ENCODE results near the gene GPR139. TPM values are rescaled to one million over a fixed set of nuclear protein-coding genes. Genes with fewer than 3 reads are reported as not detected.

GPR139 gene
- total RNA-seq, 4 donors from 2014 or later: not detected

GRCh38 chr16:20104563-20105183, 31.0 kb upstream of the GPR139 start:
- Histone ChIP-seq H3K4me3 (no peak overlapping the region), H3K36me3 (no peaks in the 10 kb centered on the region), H3K27me3 (peaks cover 0 to 4% (median 0%) of the 10 kb centered on the region in 4 donors), H3K27ac (no peak overlapping the region), H3K9me3 (no peaks in the 10 kb centered on the region), H3K4me1 (no peaks in the 10 kb centered on the region)
- 66 to 73% methylated on average over 4 of the region's 4 CpGs for WGBS, 2 donors
- DNase-seq: no peak
- TF ChIP-seq CTCF (IDR thresholded peaks at IDR 0.05) (no peak), POLR2A (IDR thresholded peaks at IDR 0.05) (no peak)
- intact Hi-C loops (cut with DNase I): no loop called here

GRCh38 chr16:20102521-20102920, 28.8 kb upstream of the GPR139 start:
- no peaks in the 10 kb centered on the region for H3K4me1 ChIP-seq
- no peaks in the 10 kb centered on the region for H3K36me3 ChIP-seq
- no peak overlapping the region for H3K4me3 ChIP-seq
- 55 to 77% methylated on average over 1 of the region's 1 CpG for WGBS, 2 donors
- H3K27me3 ChIP-seq: peaks cover 0 to 4% (median 0%) of the 10 kb centered on the region in 4 donors
- no peak for DNase-seq
- intact Hi-C loops (cut with DNase I): no loop called here
- no peak overlapping the region for H3K27ac ChIP-seq
- H3K9me3 ChIP-seq: no peaks in the 10 kb centered on the region
- no peak for TF ChIP-seq CTCF (IDR thresholded peaks at IDR 0.05)
- no peak for TF ChIP-seq POLR2A (IDR thresholded peaks at IDR 0.05)

GRCh38 chr16:20102021-20102420, 28.3 kb upstream of the GPR139 start:
- intact Hi-C loops (cut with DNase I): no loop called here
- no peak overlapping the region for H3K27ac ChIP-seq
- H3K4me3 ChIP-seq: no peak overlapping the region
- no peaks in the 10 kb centered on the region for H3K9me3 ChIP-seq
- WGBS, 2 donors: 32 to 60% methylated on average over 2 of the region's 2 CpGs
- no peaks in the 10 kb centered on the region for H3K4me1 ChIP-seq
- H3K27me3 ChIP-seq: peaks cover 0 to 4% (median 0%) of the 10 kb centered on the region in 4 donors
- no peaks in the 10 kb centered on the region for H3K36me3 ChIP-seq
- TF ChIP-seq POLR2A (IDR thresholded peaks at IDR 0.05) (no peak), CTCF (IDR thresholded peaks at IDR 0.05) (no peak)
- DNase-seq: no peak

GRCh38 chr16:20099375-20099774, 25.7 kb upstream of the GPR139 start:
- TF ChIP-seq POLR2A (IDR thresholded peaks at IDR 0.05): no peak
- no peak for TF ChIP-seq CTCF (IDR thresholded peaks at IDR 0.05)

GRCh38 chr16:20094157-20094556, 20.5 kb upstream of the GPR139 start:
- WGBS, 2 donors: 27 to 44% methylated on average over 3 of the region's 3 CpGs
- intact Hi-C loops (cut with DNase I): no loop called here
- no peak overlapping the region for H3K27ac ChIP-seq

More at GRCh38 chr16:20099375-20099774, 25.7 kb upstream of the GPR139 start:
- Histone ChIP-seq H3K27ac (no peak overlapping the region), H3K36me3 (no peaks in the 10 kb centered on the region), H3K27me3 (peaks cover 0 to 7% (median 0%) of the 10 kb centered on the region in 4 donors), H3K4me3 (no peak overlapping the region), H3K9me3 (no peaks in the 10 kb centered on the region), H3K4me1 (no peaks in the 10 kb centered on the region)
- DNase-seq: no peak
- intact Hi-C loops (cut with DNase I): no loop called here
- 49 to 51% methylated on average over 4 of the region's 4 CpGs for WGBS, 2 donors

More at GRCh38 chr16:20094157-20094556, 20.5 kb upstream of the GPR139 start:
- no peak for TF ChIP-seq POLR2A (IDR thresholded peaks at IDR 0.05)
- no peak for TF ChIP-seq CTCF (IDR thresholded peaks at IDR 0.05)
- H3K4me3 ChIP-seq: no peak overlapping the region
- no peaks in the 10 kb centered on the region for H3K9me3 ChIP-seq
- DNase-seq: no peak
- peaks cover 0 to 10% (median 0%) of the 10 kb centered on the region in 4 donors for H3K27me3 ChIP-seq
- H3K36me3 ChIP-seq: no peaks in the 10 kb centered on the region
- H3K4me1 ChIP-seq: no peaks in the 10 kb centered on the region

All from esophagus squamous epithelium (tissue), 5 donors.